Measurements from ENCODE around the gene EFTUD2.

GRCh38 chr17:44850025-44850424 is 49.2 kb downstream of the EFTUD2 start:
- TF ChIP-seq CTCF (IDR thresholded peaks at IDR 0.05 in 4 of 5, conservative IDR thresholded peaks at IDR 0.05 in 1 of 5), result no peak
- TF ChIP-seq POLR2A (IDR thresholded peaks at IDR 0.05), result no peak

Data from gastrocnemius medialis (tissue), 4 donors.